HCT116 (cell line): ENCODE data around the gene RAB25. TPM values are rescaled to one million over a fixed set of nuclear protein-coding genes. Genes with fewer than 3 reads are reported as not detected.

ENCODE experiments used
- ATAC-seq: fragments of 200-7000 bp; cut with Tn5 transposase; 2 replicates; pipeline ENCODE4 v1.9.1; 2020; ENCODE audit warnings: mild to moderate bottlenecking, moderate library complexity
- BruUV-seq: library from RNA; stranded (reverse); fragments of 400-500 nt; replicated peaks from 2 replicates; lab custom pipeline; 2021; lab: Mats Ljungman, UMichigan
- CTCF ChIA-PET: fragments of 300-600 bp; sonication (Branson Sonifier 250); formaldehyde crosslinking; loops from one replicate; lab custom pipeline; 2021; ENCODE audit warnings: antibody characterized with exemption; lab: Charles Lee
- POLR2A ChIA-PET: fragments of 300-600, 350-600 bp; sonication (Branson Sonifier 250); formaldehyde crosslinking; loops from one replicate; lab custom pipeline; 2021; ENCODE audit warnings: antibody characterized with exemption; lab: Charles Lee
- RAD21 ChIA-PET, 2 experiments: fragments of 300-600 bp; sonication (Branson Sonifier 250); formaldehyde crosslinking; loops; one replicate each; lab custom pipeline; 2023; ENCODE audit warnings: low total read pairs in 2 of 2; ENCODE audit not compliant: uncharacterized antibody in 2 of 2, unreplicated experiment in 2 of 2, low non-redundant PET in 1 of 2; lab: Charles Lee
- DNase-seq: peaks from one replicate; pipeline ENCODE4 v3.0.0-alpha.2; 2010; ENCODE audit warnings: low read depth, low spot score
- H2AFZ ChIP-seq: fragments of 200-600 bp; shearing (Covaris generic), sonication (generic); 2 replicates; pipeline ENCODE4 v1.6.1; 2017; ENCODE audit warnings: low read depth, mixed run types, mixed read lengths, antibody characterized with exemption, low read length; ENCODE audit not compliant: poor library complexity, severe bottlenecking
- H3K27ac ChIP-seq: 2 replicates; pipeline ENCODE4 v1.5.1; 2012; ENCODE audit warnings: low read depth, low read length
- H3K27me3 ChIP-seq: fragments of 200-600 bp; sonication (generic); 2 replicates; pipeline ENCODE4 v1.6.1; 2016; ENCODE audit warnings: mixed run types, low read length, mixed read lengths; ENCODE audit not compliant: insufficient read depth
- H3K36me3 ChIP-seq, 2 experiments: fragments of 200-500 bp in 1 of 2; fragments of 200-600 bp in 1 of 2; sonication (Bioruptor generic) in 1 of 2; sonication (generic) in 1 of 2; 2 replicates each; pipeline versions ENCODE4 v1.5.1 to v1.6.1; 2014 to 2016; ENCODE audit warnings: low read length in 2 of 2, inconsistent platforms in 1 of 2, mixed read lengths in 1 of 2, mixed run types in 1 of 2; ENCODE audit not compliant: insufficient read depth in 2 of 2, control insufficient read depth in 1 of 2
- H3K4me1 ChIP-seq, 2 experiments: fragments of 200-600 bp in 1 of 2; sonication (generic) in 1 of 2; 2 replicates each; pipeline versions ENCODE4 v1.5.1 to v1.6.1; 2012 to 2017; ENCODE audit warnings: low read length in 2 of 2, inconsistent platforms in 1 of 2, mild to moderate bottlenecking in 1 of 2, mixed read lengths in 1 of 2, mixed run types in 1 of 2, moderate library complexity in 1 of 2; ENCODE audit not compliant: insufficient read depth in 2 of 2, control insufficient read depth in 1 of 2
- H3K4me2 ChIP-seq: fragments of 200-600 bp; sonication (generic); 2 replicates; pipeline ENCODE4 v1.6.1; 2017; ENCODE audit warnings: mixed run types, low read length, mixed read lengths
- H3K4me3 ChIP-seq, 2 experiments: fragments of 200-600 bp in 1 of 2; sonication (generic) in 1 of 2; replicated peaks in 1 of 2; 2 replicates each; pipeline ENCODE4 v1.5.1; 2011 to 2016; ENCODE audit warnings: low read length in 2 of 2, control low read depth in 1 of 2, low read depth in 1 of 2, mild to moderate bottlenecking in 1 of 2, mixed read lengths in 1 of 2, mixed run types in 1 of 2
- H3K79me2 ChIP-seq: fragments of 200-600 bp; sonication (generic); 2 replicates; pipeline ENCODE4 v1.6.1; 2017; ENCODE audit warnings: mild to moderate bottlenecking, mixed run types, low read length, moderate library complexity, mixed read lengths; ENCODE audit not compliant: insufficient read depth
- H3K9ac ChIP-seq: fragments of 200-600 bp; sonication (generic); 2 replicates; pipeline ENCODE4 v1.6.1; 2016; ENCODE audit warnings: low read length, mixed read lengths
- H3K9me2 ChIP-seq: fragments of 200-600 bp; sonication (generic), shearing (Covaris generic); 2 replicates; pipeline ENCODE4 v1.6.1; 2017; ENCODE audit warnings: mixed run types, mild to moderate bottlenecking, moderate library complexity; ENCODE audit not compliant: insufficient read depth
- H3K9me3 ChIP-seq, 2 experiments: fragments of 200-500 bp in 1 of 2; fragments of 200-600 bp in 1 of 2; sonication (Bioruptor generic) in 1 of 2; sonication (generic) in 1 of 2; 2 replicates each; pipeline ENCODE4 v1.6.1; 2014 to 2017; ENCODE audit warnings: low read length in 2 of 2, mixed read lengths in 2 of 2, inconsistent platforms in 1 of 2, low read depth in 1 of 2, mild to moderate bottlenecking in 1 of 2, mixed run types in 1 of 2, moderate library complexity in 1 of 2; ENCODE audit not compliant: control insufficient read depth in 1 of 2, insufficient read depth in 1 of 2
- H4K20me1 ChIP-seq: fragments of 200-600 bp; sonication (generic), shearing (Covaris generic); 2 replicates; pipeline ENCODE4 v1.6.1; 2017; ENCODE audit warnings: mixed run types, mild to moderate bottlenecking, moderate library complexity; ENCODE audit not compliant: insufficient read depth
- ATF3 ChIP-seq: IDR thresholded peaks from 2 replicates; pipeline ENCODE4 v1.6.1; 2012
- CEBPB ChIP-seq: IDR thresholded peaks from 2 replicates; pipeline ENCODE4 v1.6.1; 2012; ENCODE audit warnings: low read depth
- CTCF ChIP-seq, 3 experiments: fragments of 200-600 bp in 1 of 3; sonication (generic) in 1 of 3; IDR thresholded peaks in 2 of 3; conservative IDR thresholded peaks in 1 of 3; 2 replicates each; pipeline ENCODE4 v1.5.1; 2012 to 2017; ENCODE audit warnings: low read depth in 2 of 3, low read length in 2 of 3, antibody characterized with exemption in 1 of 3, borderline replicate concordance in 1 of 3, control low read depth in 1 of 3, mild to moderate bottlenecking in 1 of 3, mixed read lengths in 1 of 3, mixed run types in 1 of 3, moderate library complexity in 1 of 3; ENCODE audit not compliant: insufficient read depth in 1 of 3
- ELF1 ChIP-seq: IDR thresholded peaks from 2 replicates; pipeline ENCODE4 v1.6.1; 2012; ENCODE audit warnings: low read depth, borderline replicate concordance
- EZH2phosphoT487 ChIP-seq: fragments of 200-600 bp; IDR thresholded peaks from 2 replicates; pipeline ENCODE4 v1.6.1; 2018; ENCODE audit warnings: antibody characterized with exemption, borderline replicate concordance
- FOSL1 ChIP-seq: IDR thresholded peaks from 2 replicates; pipeline ENCODE4 v1.6.1; 2012; ENCODE audit warnings: low read depth
- POLR2A ChIP-seq: IDR thresholded peaks from 2 replicates; pipeline ENCODE4 v1.7.0; 2011; ENCODE audit warnings: borderline replicate concordance; ENCODE audit not compliant: insufficient read depth, insufficient read length; ENCODE audit errors: extremely low read depth
- POLR2AphosphoS5 ChIP-seq: IDR thresholded peaks from 2 replicates; pipeline ENCODE4 v1.6.1; 2011; ENCODE audit warnings: mild to moderate bottlenecking, low read depth, low read length, moderate library complexity
- RAD21 ChIP-seq: IDR thresholded peaks from 2 replicates; pipeline ENCODE4 v1.6.1; 2012; ENCODE audit warnings: low read depth, mild to moderate bottlenecking
- REST ChIP-seq: IDR thresholded peaks from 2 replicates; pipeline ENCODE4 v1.6.1; 2012; ENCODE audit warnings: low read depth
- YY1 ChIP-seq: IDR thresholded peaks from 2 replicates; pipeline ENCODE4 v1.6.1; 2011; ENCODE audit warnings: low read length, low read depth, moderate library complexity, mild to moderate bottlenecking; ENCODE audit not compliant: insufficient replicate concordance; ENCODE audit errors: extremely low read depth
- ZBTB33 ChIP-seq: IDR thresholded peaks from 2 replicates; pipeline ENCODE4 v1.6.1; 2011; ENCODE audit warnings: mild to moderate bottlenecking, low read length, moderate library complexity; ENCODE audit not compliant: insufficient replicate concordance; ENCODE audit errors: extremely low read depth
- ZNF274 ChIP-seq: fragments of 200-500 bp; sonication (Bioruptor generic); IDR thresholded peaks from 2 replicates; pipeline ENCODE4 v1.6.1; 2014; ENCODE audit warnings: mild to moderate bottlenecking, low read depth, low read length, inconsistent platforms
- intact Hi-C: fragments of 100-400 bp; cut with micrococcal nuclease; formaldehyde crosslinking; loops from 2 replicates; pipeline ENCODE4 v1.10.0; 2022
- total RNA-seq: library from RNA; stranded (reverse); gene quantifications from one replicate; pipeline ENCODE4 v1.2.1, GENCODE V29; 2021; ENCODE audit not compliant: unreplicated experiment

Gene RAB25
- total RNA-seq, 1 experiment from 2014 or later = 142 TPM

- no TSS peak for BruUV-seq
- no peaks in the 10 kb centered on the region for H4K20me1 ChIP-seq
- ATAC-seq = peak; percentile 58
- H2AFZ ChIP-seq = no peak overlapping the region
- TF ChIP-seq ZBTB33 = no peak
- TF ChIP-seq ELF1 = no peak
- no peak for TF ChIP-seq POLR2A
- no peak for TF ChIP-seq REST
- no peak for TF ChIP-seq EZH2phosphoT487
- no peak for TF ChIP-seq CEBPB
- no peak for TF ChIP-seq CTCF (IDR thresholded peaks at IDR 0.05 in 2 of 3, conservative IDR thresholded peaks at IDR 0.05 in 1 of 3; ENCODE audit: borderline replicate concordance in 1 of 3, insufficient read depth in 1 of 3, low read depth in 2 of 3, low read length in 2 of 3)
- TF ChIP-seq POLR2AphosphoS5 = no peak
- no peak for TF ChIP-seq YY1
- TF ChIP-seq FOSL1 = no peak
- no peak for TF ChIP-seq ZNF274
- TF ChIP-seq ATF3 = no peak
- no peak for TF ChIP-seq RAD21
- TF ChIP-seq, all 23 proteins: peak for 0
- Histone ChIP-seq H3K9me2 (no peaks in the 10 kb centered on the region), H3K4me2 (no peak overlapping the region), H3K79me2 (no peaks in the 10 kb centered on the region), H3K36me3 (peaks cover 8 to 16% of the 10 kb centered on the region in 2 experiments; a peak in 3 of 4 replicates), H3K9ac (no peak overlapping the region), H3K27ac (no peak overlapping the region), H3K4me1 (peaks cover 0 to 11% of the 10 kb centered on the region in 2 experiments; a peak in 2 of 4 replicates), H3K9me3 (no peaks in the 10 kb centered on the region), H3K4me3 (no peak overlapping the region), H3K27me3 (no peaks in the 10 kb centered on the region)
- ChIA-PET RAD21 (no interaction called here), CTCF (interaction anchor here (0.8 kb wide), 1 partner anchor 136 kb away, joined by 3 read pairs; no protein-coding TSS in a partner anchor), POLR2A (no interaction called here)
- intact Hi-C loops = no loop called here
- no peak for DNase-seq
Measured at GRCh38 chr1:156075162-156075561, 14.2 kb downstream of the RAB25 start.
